GM19372 (cell line): ENCODE data around the gene NEK6.

Experiments
- ATAC-seq: cut with Tn5 transposase; IDR thresholded peaks from one replicate; pipeline ENCODE4 v1.9.1; 2021; ENCODE audit warnings: mild to moderate bottlenecking, low read depth, moderate library complexity; ENCODE audit not compliant: unreplicated experiment

Gene NEK6

DNA sequence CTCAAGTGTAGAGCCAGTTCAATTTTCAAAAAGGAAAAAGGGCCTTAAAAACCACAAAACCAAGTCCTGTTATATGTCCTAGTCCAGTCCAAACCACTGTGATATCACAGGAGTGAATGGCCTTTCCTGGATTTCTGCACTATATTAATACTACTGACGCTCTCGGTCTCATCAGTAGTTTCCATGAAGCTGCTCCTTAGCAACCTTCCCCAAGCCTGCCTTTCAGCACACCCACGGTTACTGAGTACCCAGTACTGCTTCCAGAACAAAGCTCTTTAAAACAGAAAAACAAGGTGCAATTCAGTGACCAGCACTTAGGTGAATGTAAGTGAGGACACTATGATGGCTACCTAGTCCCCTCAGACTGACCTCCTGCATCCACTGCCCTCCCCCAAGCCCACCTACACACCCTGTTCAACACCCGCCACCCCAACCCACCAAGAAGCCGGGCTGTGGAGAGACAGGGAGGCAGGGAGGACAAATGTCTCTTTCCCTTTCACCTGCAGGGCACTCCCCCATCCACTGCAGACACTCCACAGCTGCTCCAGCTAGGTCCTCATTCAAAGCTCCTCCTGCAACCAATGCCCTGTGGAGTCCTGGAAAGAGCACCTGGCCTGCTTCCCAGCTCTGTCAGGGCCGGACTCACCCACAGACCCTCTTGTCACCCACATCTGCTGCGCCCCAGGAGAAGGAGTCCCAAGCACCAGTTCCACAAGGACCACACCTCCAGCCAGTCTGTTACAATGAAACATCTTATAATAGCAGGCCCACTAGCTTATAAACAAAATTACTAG, 131.6 kb downstream of the NEK6 start:
- no peak for ATAC-seq

DNA sequence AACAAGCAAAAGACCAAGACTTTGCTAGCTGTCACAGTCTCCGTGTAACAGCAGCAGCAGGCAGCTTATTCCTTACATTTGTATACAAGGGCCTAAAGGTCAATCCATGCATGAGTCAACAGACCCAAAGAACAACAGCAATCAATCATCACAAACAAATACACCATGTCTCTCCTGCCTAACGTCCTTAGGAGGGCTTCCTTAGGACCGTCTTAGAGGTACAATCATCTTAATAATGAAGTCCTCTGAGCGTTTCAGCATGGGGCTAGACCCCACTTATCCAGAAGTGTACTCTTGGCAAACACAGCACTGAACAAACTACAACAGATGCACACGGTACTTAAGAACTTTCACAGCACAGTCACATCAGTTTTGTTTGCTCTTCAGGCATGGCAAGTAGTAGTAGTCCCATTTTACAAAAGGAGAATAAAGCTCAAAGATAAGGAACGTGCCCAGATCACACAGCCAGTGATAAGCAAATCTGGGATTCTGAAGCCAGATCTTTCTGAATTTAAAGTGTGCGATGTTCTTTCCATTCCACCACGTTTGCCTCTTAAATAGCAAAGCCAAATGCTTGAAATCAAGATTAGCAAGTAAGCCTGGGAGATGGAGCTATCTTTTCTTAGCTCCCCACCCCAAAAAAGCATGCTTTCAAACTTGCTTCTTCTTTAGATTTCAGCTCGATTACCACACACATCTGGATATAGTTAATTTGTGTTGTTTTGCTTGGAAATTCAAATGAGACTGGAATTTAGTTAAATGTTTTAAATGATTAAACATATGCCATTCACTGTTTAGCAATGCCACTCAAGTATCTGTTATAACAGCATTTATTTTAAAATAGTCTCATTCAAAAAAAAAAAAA, 133.3 kb downstream of the NEK6 start:
- ATAC-seq = no peak

GRCh38 chr9:124392254-124392870, 134.6 kb downstream of the NEK6 start:
- ATAC-seq = no peak

- ATAC-seq = no peak
Observed at GRCh38 chr9:124392871-124393460, 135.2 kb downstream of the NEK6 start.

GRCh38 chr9:124394167-124394566, 136.4 kb downstream of the NEK6 start:
- no peak for ATAC-seq

GRCh38 chr9:124394596-124394995, 136.8 kb downstream of the NEK6 start:
- ATAC-seq = no peak

- no peak for ATAC-seq
Observed at GRCh38 chr9:124395826-124396225, 138.1 kb downstream of the NEK6 start.

- no peak for ATAC-seq
Observed at GRCh38 chr9:124398191-124398935, 140.6 kb downstream of the NEK6 start.

GRCh38 chr9:124399323-124399967, 141.7 kb downstream of the NEK6 start:
- ATAC-seq = no peak

DNA sequence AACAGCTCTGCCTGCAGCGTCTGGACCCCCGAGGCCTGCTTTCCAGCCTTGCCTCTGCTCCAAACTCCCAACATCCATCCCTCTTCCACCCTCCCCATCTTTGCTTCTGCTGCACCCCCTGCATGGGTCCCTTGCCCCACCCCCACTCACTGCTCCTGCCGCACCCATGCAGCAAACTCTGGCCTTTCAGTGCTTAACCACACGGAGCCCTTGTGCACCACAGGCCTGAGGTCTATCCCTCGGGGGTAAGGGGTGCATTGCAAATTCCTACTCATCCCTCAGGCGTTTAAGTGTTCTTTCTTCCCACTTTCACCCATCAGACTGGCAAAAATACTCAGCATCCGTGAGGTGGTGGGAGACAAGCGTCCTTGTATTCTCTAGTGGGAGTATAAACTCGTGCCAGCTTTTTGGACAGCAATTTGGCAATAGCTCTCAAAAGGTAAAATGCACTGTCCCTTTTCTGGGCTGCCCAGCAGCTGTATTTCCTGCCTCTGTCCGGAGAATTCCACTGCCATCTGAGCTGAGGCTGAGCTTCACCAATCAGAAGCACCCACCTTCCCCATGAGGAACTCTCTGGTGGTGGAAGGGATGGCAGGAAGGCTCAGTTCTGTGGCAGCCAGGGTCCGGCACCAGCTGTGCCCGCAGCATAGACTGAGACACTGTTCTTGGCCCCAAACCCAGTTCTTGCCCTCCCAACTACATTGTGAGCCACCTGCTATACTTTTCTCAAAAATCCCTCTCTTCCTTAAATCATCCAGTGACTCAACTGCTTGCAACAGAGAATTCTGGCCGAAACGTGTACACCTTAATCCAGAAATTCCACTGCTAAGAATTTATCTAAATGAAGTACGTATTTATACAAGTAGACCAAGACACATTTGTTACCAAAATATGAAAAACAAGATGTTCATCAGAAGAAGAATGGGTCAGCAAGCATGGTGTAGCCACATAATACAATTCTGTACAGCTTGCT, 142.5 kb downstream of the NEK6 start:
- ATAC-seq = no peak
